Liver (tissue), 9 donors: ENCODE measurements around the gene MRM1. TPM values are rescaled to one million over a fixed set of nuclear protein-coding genes. Genes with fewer than 3 reads are reported as not detected.

Experiments
- DNase-seq: peaks from one replicate; pipeline ENCODE4 v3.0.0-alpha.2; 2017; ENCODE audit warnings: low spot score
- H3K27ac ChIP-seq, 2 donors: one replicate each; pipeline ENCODE4 v1.7.0; 2013; ENCODE audit warnings: inconsistent platforms in 2 of 2, low read length in 2 of 2, control low read depth in 1 of 2, low read depth in 1 of 2, mild to moderate bottlenecking in 1 of 2
- H3K27me3 ChIP-seq, 4 donors: one replicate each; pipeline versions ENCODE4 v1.6.1 to v1.7.0; 2013; ENCODE audit warnings: low read length in 3 of 4, inconsistent platforms in 1 of 4, mild to moderate bottlenecking in 1 of 4, moderate library complexity in 1 of 4; ENCODE audit not compliant: control insufficient read depth in 4 of 4, insufficient read depth in 4 of 4
- H3K36me3 ChIP-seq, 4 donors: one replicate each; pipeline versions ENCODE4 v1.6.1 to v1.7.0; 2013; ENCODE audit warnings: low read length in 3 of 4, mild to moderate bottlenecking in 3 of 4, low read depth in 1 of 4, moderate library complexity in 1 of 4; ENCODE audit not compliant: control insufficient read depth in 4 of 4, insufficient read depth in 3 of 4
- H3K4me1 ChIP-seq, 4 donors: one replicate each; pipeline versions ENCODE4 v1.6.1 to v1.7.0; 2013; ENCODE audit warnings: low read length in 3 of 4, mild to moderate bottlenecking in 3 of 4, moderate library complexity in 1 of 4; ENCODE audit not compliant: control insufficient read depth in 4 of 4, insufficient read depth in 4 of 4
- H3K4me3 ChIP-seq, 3 donors: one replicate each; pipeline versions ENCODE4 v1.6.1 to v1.7.0; 2013; ENCODE audit warnings: low read length in 3 of 3, control low read depth in 1 of 3, low read depth in 1 of 3, mild to moderate bottlenecking in 1 of 3
- H3K9ac ChIP-seq, 2 donors: one replicate each; pipeline ENCODE4 v1.7.0; 2013; ENCODE audit warnings: low read length in 2 of 2, mild to moderate bottlenecking in 2 of 2, moderate library complexity in 2 of 2, control low read depth in 1 of 2, low read depth in 1 of 2
- H3K9me3 ChIP-seq, 4 donors: one replicate each; pipeline versions ENCODE4 v1.6.1 to v1.7.0; 2013; ENCODE audit warnings: low read length in 3 of 4; ENCODE audit not compliant: control insufficient read depth in 4 of 4
- ATF3 ChIP-seq: IDR thresholded peaks from 2 replicates; pipeline ENCODE4 v1.6.1; 2016; ENCODE audit warnings: antibody characterized with exemption
- CTCF ChIP-seq: fragments of 150-350 bp; IDR thresholded peaks from 2 replicates; pipeline ENCODE4 v1.5.1; 2017; ENCODE audit warnings: improper control_type of control experiment, low read depth, low read length; ENCODE audit not compliant: missing input control
- EGR1 ChIP-seq, 2 donors: IDR thresholded peaks; 2 replicates each; pipeline ENCODE4 v1.6.1; 2016 to 2018; ENCODE audit warnings: antibody characterized with exemption in 2 of 2, low read depth in 2 of 2
- FOXA1 ChIP-seq: IDR thresholded peaks from 2 replicates; pipeline ENCODE4 v1.6.1; 2016; ENCODE audit warnings: antibody characterized with exemption
- FOXA2 ChIP-seq: IDR thresholded peaks from 2 replicates; pipeline ENCODE4 v1.6.1; 2016; ENCODE audit warnings: antibody characterized with exemption
- GABPA ChIP-seq, 2 donors: IDR thresholded peaks in 1 of 2; conservative IDR thresholded peaks in 1 of 2; 2 replicates each; pipeline ENCODE4 v1.6.1; 2016; ENCODE audit warnings: antibody characterized with exemption in 2 of 2, mild to moderate bottlenecking in 1 of 2, moderate library complexity in 1 of 2
- HNF4A ChIP-seq, 2 donors: conservative IDR thresholded peaks; 2 replicates each; pipeline ENCODE4 v1.6.1; 2016; ENCODE audit warnings: antibody characterized with exemption in 2 of 2, mild to moderate bottlenecking in 2 of 2
- HNF4G ChIP-seq: IDR thresholded peaks from 2 replicates; pipeline ENCODE4 v1.6.1; 2016; ENCODE audit warnings: antibody characterized with exemption
- JUND ChIP-seq, 2 donors: IDR thresholded peaks; 2 replicates each; pipeline ENCODE4 v1.6.1; 2016; ENCODE audit warnings: antibody characterized with exemption in 2 of 2
- MAX ChIP-seq: IDR thresholded peaks from 2 replicates; pipeline ENCODE4 v1.6.1; 2016; ENCODE audit warnings: antibody characterized with exemption
- NR2F2 ChIP-seq: IDR thresholded peaks from 2 replicates; pipeline ENCODE4 v1.6.1; 2016; ENCODE audit warnings: antibody characterized with exemption
- RAD21 ChIP-seq, 2 donors: IDR thresholded peaks; 2 replicates each; pipeline ENCODE4 v1.6.1; 2016; ENCODE audit warnings: antibody characterized with exemption in 2 of 2, mild to moderate bottlenecking in 2 of 2
- REST ChIP-seq: IDR thresholded peaks from 2 replicates; pipeline ENCODE4 v1.6.1; 2016; ENCODE audit warnings: antibody characterized with exemption, mild to moderate bottlenecking
- RXRA ChIP-seq, 2 donors: IDR thresholded peaks; 2 replicates each; pipeline ENCODE4 v1.6.1; 2017 to 2018; ENCODE audit warnings: antibody characterized with exemption in 2 of 2, mild to moderate bottlenecking in 1 of 2
- SP1 ChIP-seq: IDR thresholded peaks from 2 replicates; pipeline ENCODE4 v1.6.1; 2018; ENCODE audit warnings: antibody characterized with exemption, mild to moderate bottlenecking
- TAF1 ChIP-seq: conservative IDR thresholded peaks from 2 replicates; pipeline ENCODE4 v1.6.1; 2016; ENCODE audit warnings: antibody characterized with exemption, mild to moderate bottlenecking
- YY1 ChIP-seq: IDR thresholded peaks from 2 replicates; pipeline ENCODE4 v1.6.1; 2016; ENCODE audit warnings: antibody characterized with exemption, mild to moderate bottlenecking
- ZBTB33 ChIP-seq: IDR thresholded peaks from 2 replicates; pipeline ENCODE4 v1.6.1; 2016; ENCODE audit warnings: antibody characterized with exemption
- WGBS: extraction: QIAGEN DNeasy Blood & Tissue Kit; methylation state at CpG from one replicate; pipeline ENCODE4 v1.1.7; 2013; 5-methylcytosine and 5-hydroxymethylcytosine counted together
- polyA plus RNA-seq, 2 donors: library from polyadenylated mRNA; stranded (reverse) in 1 of 2; unstranded in 1 of 2; fragments of 200-250 nt in 1 of 2; fragments of >200 nt in 1 of 2; fragmentation: Nextera tagmentation in 1 of 2; extraction: Ambion mirVana in 1 of 2; gene quantifications; one replicate each; pipeline versions ENCODE4 v1.2.1 to v1.2.3, GENCODE V29; 2013 to 2015
- total RNA-seq, 2 donors: library from RNA; depleted of rRNA; stranded (reverse); fragments of >200 nt; gene quantifications; one replicate each; pipeline ENCODE4 v1.2.3, GENCODE V29; 2014
- donor health status: healthy.
- donor health status: healthy.
- donor health status: healthy.
- donor health status: healthy.
- donor health status: healthy.

MRM1 gene
- total and polyA plus RNA-seq, 4 donors: 3.2 to 5.9 (median 5.2) TPM

GRCh38 chr17:36631022-36631421 lies 29.6 kb downstream of the MRM1 start:
- Histone ChIP-seq H3K27ac (no peak overlapping the region), H3K9me3 (no peaks in the 10 kb centered on the region), H3K36me3 (no peaks in the 10 kb centered on the region), H3K27me3 (no peaks in the 10 kb centered on the region), H3K9ac (no peak overlapping the region), H3K4me3 (no peak overlapping the region), H3K4me1 (peaks cover 0 to 8% (median 3%) of the 10 kb centered on the region in 4 donors)
- 70% methylated on average over 4 of the region's 4 CpGs for WGBS
- no peak for DNase-seq
- TF ChIP-seq RXRA (IDR thresholded peaks at IDR 0.05) (no peak), RAD21 (IDR thresholded peaks at IDR 0.05) (no peak), REST (no peak), JUND (IDR thresholded peaks at IDR 0.05) (no peak), HNF4G (no peak), HNF4A (conservative IDR thresholded peaks at IDR 0.05) (no peak), EGR1 (IDR thresholded peaks at IDR 0.05; ENCODE audit: low read depth in 2 of 2) (no peak), FOXA2 (no peak), GABPA (IDR thresholded peaks at IDR 0.05 in 1 of 2, conservative IDR thresholded peaks at IDR 0.05 in 1 of 2) (no peak), MAX (no peak), ZBTB33 (no peak), CTCF (no peak), ATF3 (no peak), FOXA1 (no peak), NR2F2 (no peak), YY1 (no peak), SP1 (no peak), TAF1 (no peak)
